HepG2 (cell line): Measurements from ENCODE around the gene DPP7. TPM values are rescaled to one million over a fixed set of nuclear protein-coding genes. Genes with fewer than 3 reads are reported as not detected.
A peak's percentile ranks its signal among the peaks of the same experiment; 100 is the strongest.

Source experiments
- EZH2 ChIP-seq: conservative IDR thresholded peaks from 2 replicates; pipeline ENCODE4 v1.6.1; 2012; ENCODE audit warnings: mild to moderate bottlenecking, low read depth, low read length, moderate library complexity
- JDP2 ChIP-seq: sonication (generic); formaldehyde crosslinking; IDR thresholded peaks from 2 replicates; pipeline ENCODE4 v1.8.1; 2022; ENCODE audit warnings: missing genetic modification reagents, borderline replicate concordance
- KDM6A ChIP-seq: IDR thresholded peaks from 2 replicates; pipeline ENCODE4 v1.6.1; 2016; ENCODE audit warnings: low read depth
- KMT2B ChIP-seq: IDR thresholded peaks from 2 replicates; pipeline ENCODE4 v1.6.1; 2016; ENCODE audit warnings: missing genetic modification reagents, missing compliant biosample characterization
- WIZ ChIP-seq: sonication (generic); formaldehyde crosslinking; IDR thresholded peaks from 2 replicates; pipeline ENCODE4 v1.5.1; 2020; ENCODE audit warnings: mild to moderate bottlenecking, missing genetic modification reagents
- ZNF333 ChIP-seq: sonication (generic); formaldehyde crosslinking; IDR thresholded peaks from 2 replicates; pipeline ENCODE4 v1.4.0; 2020; ENCODE audit warnings: mild to moderate bottlenecking, missing genetic modification reagents, borderline replicate concordance
- ZNF530 ChIP-seq: sonication (generic); formaldehyde crosslinking; IDR thresholded peaks from 2 replicates; pipeline ENCODE4 v1.5.0; 2020; ENCODE audit warnings: low read depth, mild to moderate bottlenecking, missing genetic modification reagents
- ZNF709 ChIP-seq: sonication (generic); formaldehyde crosslinking; IDR thresholded peaks from 2 replicates; pipeline ENCODE4 v1.5.0; 2020; ENCODE audit warnings: mild to moderate bottlenecking, missing genetic modification reagents
- polyA plus RNA-seq, 8 experiments: library from polyadenylated mRNA; depleted of rRNA in 3 of 8; stranded (reverse) in 7 of 8; unstranded in 1 of 8; fragments of >200 nt; fragmentation: Illumina TruSeq in 4 of 8; extraction: Trizol in 4 of 8; gene quantifications; 2 replicates each; pipeline versions ENCODE4 v1.2.1 to v1.2.3, GENCODE V29; 2011 to 2016; ENCODE audit warnings: low read depth in 4 of 8, missing spikeins in 1 of 8, mixed read lengths in 1 of 8; ENCODE audit not compliant: insufficient read depth in 1 of 8
- total RNA-seq, 5 experiments: library from RNA; depleted of rRNA; stranded (reverse); fragments of >200 nt; fragmentation: Illumina TruSeq; extraction: Trizol; gene quantifications; 2 replicates each; pipeline ENCODE4 v1.2.3, GENCODE V29; 2016; ENCODE audit warnings: low read depth in 1 of 5
- TF ChIP-seq, protein P1 (sequence below): sonication (generic); formaldehyde crosslinking; IDR thresholded peaks from 2 replicates; pipeline ENCODE4 v1.8.1; 2023; ENCODE audit warnings: missing genetic modification reagents, inconsistent platforms, borderline replicate concordance
- TF ChIP-seq, protein P2 (sequence below): sonication (generic); formaldehyde crosslinking; IDR thresholded peaks from 2 replicates; pipeline ENCODE4 v1.5.1; 2020; ENCODE audit warnings: missing genetic modification reagents, mild to moderate bottlenecking, borderline replicate concordance
- TF ChIP-seq, protein P3 (sequence below): sonication (generic); formaldehyde crosslinking; IDR thresholded peaks from 2 replicates; pipeline ENCODE4 v1.8.1; 2022; ENCODE audit warnings: low read depth, mild to moderate bottlenecking, missing genetic modification reagents
- TF ChIP-seq, protein P4 (sequence below): sonication (generic); formaldehyde crosslinking; IDR thresholded peaks from 2 replicates; pipeline ENCODE4 v1.4.0; 2020; ENCODE audit warnings: mild to moderate bottlenecking, missing genetic modification reagents
- TF ChIP-seq, protein P5 (sequence below): sonication (generic); formaldehyde crosslinking; IDR thresholded peaks from 2 replicates; pipeline ENCODE4 v1.5.0; 2020; ENCODE audit warnings: mild to moderate bottlenecking, missing genetic modification reagents

DPP7 gene
- total and polyA plus RNA-seq, 2 of the 13 experiments (the other 11 are each of a cell fraction or from before 2014, with no cell fraction given): 1.2 to 4.5 TPM

DNA sequence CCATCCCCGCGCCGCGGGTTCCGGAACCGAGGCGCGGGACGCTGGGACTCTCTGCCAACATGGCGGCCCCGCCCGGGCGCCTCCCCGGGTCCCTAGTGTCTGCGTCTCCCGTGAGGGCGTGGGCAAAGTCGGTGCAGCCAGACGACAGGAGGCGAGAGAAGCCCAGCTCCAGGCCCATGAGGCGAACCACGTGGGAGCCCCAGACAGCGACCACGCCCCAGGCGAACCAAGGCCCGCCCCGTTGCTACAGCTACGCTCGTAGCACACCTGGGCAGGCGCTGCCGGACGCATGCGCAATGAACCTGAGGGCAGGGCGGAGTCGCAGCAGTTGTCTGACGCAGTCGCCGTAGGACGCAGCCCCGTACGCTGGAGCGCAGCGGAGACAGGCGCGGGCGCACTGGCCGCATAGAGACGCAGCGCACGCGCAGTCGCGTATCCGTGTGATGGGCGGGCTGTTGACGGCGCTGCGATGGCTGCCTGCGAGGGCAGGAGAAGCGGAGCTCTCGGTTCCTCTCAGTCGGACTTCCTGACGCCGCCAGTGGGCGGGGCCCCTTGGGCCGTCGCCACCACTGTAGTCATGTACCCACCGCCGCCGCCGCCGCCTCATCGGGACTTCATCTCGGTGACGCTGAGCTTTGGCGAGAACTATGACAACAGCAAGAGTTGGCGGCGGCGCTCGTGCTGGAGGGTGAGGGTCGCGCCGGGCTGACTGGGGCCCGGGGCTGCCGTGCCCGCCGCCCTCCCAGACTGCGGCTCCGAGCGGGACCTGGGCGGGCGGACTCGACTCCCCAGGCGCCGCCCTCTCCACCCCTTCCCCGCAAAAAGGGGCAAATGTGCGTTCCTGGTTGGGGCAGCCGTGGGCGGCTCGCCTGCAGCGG, 27.8 kb downstream of the DPP7 start, which contains the start of gene MAN1B1 (continued):
- TF ChIP-seq, protein P1, sequence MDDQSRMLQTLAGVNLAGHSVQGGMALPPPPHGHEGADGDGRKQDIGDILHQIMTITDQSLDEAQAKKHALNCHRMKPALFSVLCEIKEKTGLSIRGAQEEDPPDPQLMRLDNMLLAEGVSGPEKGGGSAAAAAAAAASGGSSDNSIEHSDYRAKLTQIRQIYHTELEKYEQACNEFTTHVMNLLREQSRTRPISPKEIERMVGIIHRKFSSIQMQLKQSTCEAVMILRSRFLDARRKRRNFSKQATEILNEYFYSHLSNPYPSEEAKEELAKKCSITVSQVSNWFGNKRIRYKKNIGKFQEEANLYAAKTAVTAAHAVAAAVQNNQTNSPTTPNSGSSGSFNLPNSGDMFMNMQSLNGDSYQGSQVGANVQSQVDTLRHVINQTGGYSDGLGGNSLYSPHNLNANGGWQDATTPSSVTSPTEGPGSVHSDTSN (CRISPR knock-in tag): no peak
- TF ChIP-seq JDP2 (CRISPR knock-in tag) (no peak; the same call in 1 of the 2 replicates), KDM6A (no peak), WIZ (CRISPR knock-in tag) (no peak; the same call in 1 of the 2 replicates), ZNF333 (CRISPR knock-in tag) (0 out of 2 replicates have a peak, but pooled peaks have one; percentile 8), KMT2B (CRISPR knock-in tag) (peak; percentile 79; the same call in 1 of the 2 replicates), ZNF709 (CRISPR knock-in tag) (peak; percentile 52; the same call in 1 of the 2 replicates), ZNF530 (CRISPR knock-in tag) (no peak), EZH2 (no peak)
- TF ChIP-seq, protein P2, sequence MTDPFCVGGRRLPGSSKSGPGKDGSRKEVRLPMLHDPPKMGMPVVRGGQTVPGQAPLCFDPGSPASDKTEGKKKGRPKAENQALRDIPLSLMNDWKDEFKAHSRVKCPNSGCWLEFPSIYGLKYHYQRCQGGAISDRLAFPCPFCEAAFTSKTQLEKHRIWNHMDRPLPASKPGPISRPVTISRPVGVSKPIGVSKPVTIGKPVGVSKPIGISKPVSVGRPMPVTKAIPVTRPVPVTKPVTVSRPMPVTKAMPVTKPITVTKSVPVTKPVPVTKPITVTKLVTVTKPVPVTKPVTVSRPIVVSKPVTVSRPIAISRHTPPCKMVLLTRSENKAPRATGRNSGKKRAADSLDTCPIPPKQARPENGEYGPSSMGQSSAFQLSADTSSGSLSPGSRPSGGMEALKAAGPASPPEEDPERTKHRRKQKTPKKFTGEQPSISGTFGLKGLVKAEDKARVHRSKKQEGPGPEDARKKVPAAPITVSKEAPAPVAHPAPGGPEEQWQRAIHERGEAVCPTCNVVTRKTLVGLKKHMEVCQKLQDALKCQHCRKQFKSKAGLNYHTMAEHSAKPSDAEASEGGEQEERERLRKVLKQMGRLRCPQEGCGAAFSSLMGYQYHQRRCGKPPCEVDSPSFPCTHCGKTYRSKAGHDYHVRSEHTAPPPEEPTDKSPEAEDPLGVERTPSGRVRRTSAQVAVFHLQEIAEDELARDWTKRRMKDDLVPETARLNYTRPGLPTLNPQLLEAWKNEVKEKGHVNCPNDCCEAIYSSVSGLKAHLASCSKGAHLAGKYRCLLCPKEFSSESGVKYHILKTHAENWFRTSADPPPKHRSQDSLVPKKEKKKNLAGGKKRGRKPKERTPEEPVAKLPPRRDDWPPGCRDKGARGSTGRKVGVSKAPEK (CRISPR knock-in tag): no peak
- TF ChIP-seq, protein P3, sequence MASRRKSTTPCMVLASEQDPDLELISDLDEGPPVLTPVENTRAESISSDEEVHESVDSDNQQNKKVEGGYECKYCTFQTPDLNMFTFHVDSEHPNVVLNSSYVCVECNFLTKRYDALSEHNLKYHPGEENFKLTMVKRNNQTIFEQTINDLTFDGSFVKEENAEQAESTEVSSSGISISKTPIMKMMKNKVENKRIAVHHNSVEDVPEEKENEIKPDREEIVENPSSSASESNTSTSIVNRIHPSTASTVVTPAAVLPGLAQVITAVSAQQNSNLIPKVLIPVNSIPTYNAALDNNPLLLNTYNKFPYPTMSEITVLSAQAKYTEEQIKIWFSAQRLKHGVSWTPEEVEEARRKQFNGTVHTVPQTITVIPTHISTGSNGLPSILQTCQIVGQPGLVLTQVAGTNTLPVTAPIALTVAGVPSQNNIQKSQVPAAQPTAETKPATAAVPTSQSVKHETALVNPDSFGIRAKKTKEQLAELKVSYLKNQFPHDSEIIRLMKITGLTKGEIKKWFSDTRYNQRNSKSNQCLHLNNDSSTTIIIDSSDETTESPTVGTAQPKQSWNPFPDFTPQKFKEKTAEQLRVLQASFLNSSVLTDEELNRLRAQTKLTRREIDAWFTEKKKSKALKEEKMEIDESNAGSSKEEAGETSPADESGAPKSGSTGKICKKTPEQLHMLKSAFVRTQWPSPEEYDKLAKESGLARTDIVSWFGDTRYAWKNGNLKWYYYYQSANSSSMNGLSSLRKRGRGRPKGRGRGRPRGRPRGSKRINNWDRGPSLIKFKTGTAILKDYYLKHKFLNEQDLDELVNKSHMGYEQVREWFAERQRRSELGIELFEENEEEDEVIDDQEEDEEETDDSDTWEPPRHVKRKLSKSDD (CRISPR knock-in tag): peak; percentile 22; the same call in 1 of the 2 replicates
- TF ChIP-seq, protein P4, sequence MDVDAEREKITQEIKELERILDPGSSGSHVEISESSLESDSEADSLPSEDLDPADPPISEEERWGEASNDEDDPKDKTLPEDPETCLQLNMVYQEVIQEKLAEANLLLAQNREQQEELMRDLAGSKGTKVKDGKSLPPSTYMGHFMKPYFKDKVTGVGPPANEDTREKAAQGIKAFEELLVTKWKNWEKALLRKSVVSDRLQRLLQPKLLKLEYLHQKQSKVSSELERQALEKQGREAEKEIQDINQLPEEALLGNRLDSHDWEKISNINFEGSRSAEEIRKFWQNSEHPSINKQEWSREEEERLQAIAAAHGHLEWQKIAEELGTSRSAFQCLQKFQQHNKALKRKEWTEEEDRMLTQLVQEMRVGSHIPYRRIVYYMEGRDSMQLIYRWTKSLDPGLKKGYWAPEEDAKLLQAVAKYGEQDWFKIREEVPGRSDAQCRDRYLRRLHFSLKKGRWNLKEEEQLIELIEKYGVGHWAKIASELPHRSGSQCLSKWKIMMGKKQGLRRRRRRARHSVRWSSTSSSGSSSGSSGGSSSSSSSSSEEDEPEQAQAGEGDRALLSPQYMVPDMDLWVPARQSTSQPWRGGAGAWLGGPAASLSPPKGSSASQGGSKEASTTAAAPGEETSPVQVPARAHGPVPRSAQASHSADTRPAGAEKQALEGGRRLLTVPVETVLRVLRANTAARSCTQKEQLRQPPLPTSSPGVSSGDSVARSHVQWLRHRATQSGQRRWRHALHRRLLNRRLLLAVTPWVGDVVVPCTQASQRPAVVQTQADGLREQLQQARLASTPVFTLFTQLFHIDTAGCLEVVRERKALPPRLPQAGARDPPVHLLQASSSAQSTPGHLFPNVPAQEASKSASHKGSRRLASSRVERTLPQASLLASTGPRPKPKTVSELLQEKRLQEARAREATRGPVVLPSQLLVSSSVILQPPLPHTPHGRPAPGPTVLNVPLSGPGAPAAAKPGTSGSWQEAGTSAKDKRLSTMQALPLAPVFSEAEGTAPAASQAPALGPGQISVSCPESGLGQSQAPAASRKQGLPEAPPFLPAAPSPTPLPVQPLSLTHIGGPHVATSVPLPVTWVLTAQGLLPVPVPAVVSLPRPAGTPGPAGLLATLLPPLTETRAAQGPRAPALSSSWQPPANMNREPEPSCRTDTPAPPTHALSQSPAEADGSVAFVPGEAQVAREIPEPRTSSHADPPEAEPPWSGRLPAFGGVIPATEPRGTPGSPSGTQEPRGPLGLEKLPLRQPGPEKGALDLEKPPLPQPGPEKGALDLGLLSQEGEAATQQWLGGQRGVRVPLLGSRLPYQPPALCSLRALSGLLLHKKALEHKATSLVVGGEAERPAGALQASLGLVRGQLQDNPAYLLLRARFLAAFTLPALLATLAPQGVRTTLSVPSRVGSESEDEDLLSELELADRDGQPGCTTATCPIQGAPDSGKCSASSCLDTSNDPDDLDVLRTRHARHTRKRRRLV (CRISPR knock-in tag): no peak
- TF ChIP-seq, protein P5, sequence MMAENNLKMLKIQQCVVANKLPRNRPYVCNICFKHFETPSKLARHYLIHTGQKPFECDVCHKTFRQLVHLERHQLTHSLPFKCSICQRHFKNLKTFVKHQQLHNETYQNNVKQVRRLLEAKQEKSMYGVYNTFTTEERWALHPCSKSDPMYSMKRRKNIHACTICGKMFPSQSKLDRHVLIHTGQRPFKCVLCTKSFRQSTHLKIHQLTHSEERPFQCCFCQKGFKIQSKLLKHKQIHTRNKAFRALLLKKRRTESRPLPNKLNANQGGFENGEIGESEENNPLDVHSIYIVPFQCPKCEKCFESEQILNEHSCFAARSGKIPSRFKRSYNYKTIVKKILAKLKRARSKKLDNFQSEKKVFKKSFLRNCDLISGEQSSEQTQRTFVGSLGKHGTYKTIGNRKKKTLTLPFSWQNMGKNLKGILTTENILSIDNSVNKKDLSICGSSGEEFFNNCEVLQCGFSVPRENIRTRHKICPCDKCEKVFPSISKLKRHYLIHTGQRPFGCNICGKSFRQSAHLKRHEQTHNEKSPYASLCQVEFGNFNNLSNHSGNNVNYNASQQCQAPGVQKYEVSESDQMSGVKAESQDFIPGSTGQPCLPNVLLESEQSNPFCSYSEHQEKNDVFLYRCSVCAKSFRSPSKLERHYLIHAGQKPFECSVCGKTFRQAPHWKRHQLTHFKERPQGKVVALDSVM (CRISPR knock-in tag): peak; percentile 45; the same call in 1 of the 2 replicates
